Natural killer cell (primary cell): ENCODE data around the gene CLCN6. TPM values are rescaled to one million over a fixed set of nuclear protein-coding genes. Genes with fewer than 3 reads are reported as not detected.

Experiments used
- ATAC-seq, 3 donors: fragments of 150-1000 bp in 2 of 3; fragments of 200-7000 bp in 1 of 3; cut with Tn5 transposase; 1 replicate in 1 of 3; 2 replicates in 2 of 3; pipeline ENCODE4 v1.10.0; 2021; ENCODE audit warnings: mild to moderate bottlenecking in 2 of 3, moderate library complexity in 2 of 3
- DNase-seq, 2 donors: peaks; one replicate each; pipeline versions ENCODE4 v3.0.0 to v3.0.0-alpha.2; 2013 to 2021; ENCODE audit warnings: mixed read lengths in 1 of 2
- H3K27ac ChIP-seq: one replicate; pipeline ENCODE4 v1.5.1; 2013; ENCODE audit warnings: mild to moderate bottlenecking, low read length
- H3K27me3 ChIP-seq: one replicate; pipeline ENCODE4 v1.6.1; 2013; ENCODE audit warnings: low read length; ENCODE audit not compliant: control insufficient read depth, insufficient read depth
- H3K36me3 ChIP-seq: one replicate; pipeline ENCODE4 v1.6.1; 2013; ENCODE audit warnings: low read length; ENCODE audit not compliant: control insufficient read depth, insufficient read depth
- H3K4me1 ChIP-seq: one replicate; pipeline ENCODE4 v1.6.1; 2013; ENCODE audit warnings: low read length; ENCODE audit not compliant: control insufficient read depth, insufficient read depth
- H3K4me3 ChIP-seq: one replicate; pipeline ENCODE4 v1.5.1; 2013; ENCODE audit warnings: low read length
- H3K9me3 ChIP-seq: one replicate; pipeline ENCODE4 v1.6.1; 2013; ENCODE audit warnings: low read length; ENCODE audit not compliant: control insufficient read depth, insufficient read depth
- H3K27ac Mint-ChIP-seq, 2 donors: one replicate each; pipeline ENCODE4 v1.8.0; 2022; ENCODE audit warnings: mild to moderate bottlenecking in 2 of 2, mixed read lengths in 2 of 2, moderate library complexity in 1 of 2
- H3K27me3 Mint-ChIP-seq, 2 donors: one replicate each; pipeline ENCODE4 v1.8.0; 2022; ENCODE audit warnings: low read depth in 2 of 2, mixed read lengths in 2 of 2
- H3K36me3 Mint-ChIP-seq: one replicate; pipeline ENCODE4 v1.8.0; 2022; ENCODE audit warnings: mixed read lengths
- H3K4me1 Mint-ChIP-seq, 2 donors: one replicate each; pipeline ENCODE4 v1.8.0; 2022; ENCODE audit warnings: mixed read lengths in 2 of 2
- H3K4me3 Mint-ChIP-seq: one replicate; pipeline ENCODE4 v1.8.0; 2022; ENCODE audit warnings: mild to moderate bottlenecking, moderate library complexity, mixed read lengths
- H3K9me3 Mint-ChIP-seq, 2 donors: one replicate each; pipeline ENCODE4 v1.8.0; 2022; ENCODE audit warnings: mixed read lengths in 2 of 2
- WGBS: methylation state at CpG from one replicate; pipeline ENCODE4 v1.1.7; 2013; ENCODE audit warnings: missing lambda C conversion rate; ENCODE audit not compliant: insufficient coverage; 5-methylcytosine and 5-hydroxymethylcytosine counted together
- intact Hi-C: fragments of 100-400 bp; cut with micrococcal nuclease; formaldehyde crosslinking; loops from one replicate; pipeline ENCODE4 v1.14.2; 2022
- total RNA-seq, 4 donors: library from RNA; stranded (reverse); fragments of 120-200 nt in 1 of 4; gene quantifications; one replicate each; pipeline versions ENCODE4 v1.2.3 to v1.2.4, GENCODE V29; 2013 to 2022
- TF ChIP-seq, protein P1 (sequence below): fragments of 200-600 bp; IDR thresholded peaks from one replicate; pipeline ENCODE4 v1.8.0; 2022; ENCODE audit warnings: antibody characterized with exemption

The CLCN6 gene
- total RNA-seq, 3 donors from 2014 or later (not counting 1 experiment from before 2014, with no cell fraction given), result 21.4 to 28.6 (median 25.6) TPM

DNA sequence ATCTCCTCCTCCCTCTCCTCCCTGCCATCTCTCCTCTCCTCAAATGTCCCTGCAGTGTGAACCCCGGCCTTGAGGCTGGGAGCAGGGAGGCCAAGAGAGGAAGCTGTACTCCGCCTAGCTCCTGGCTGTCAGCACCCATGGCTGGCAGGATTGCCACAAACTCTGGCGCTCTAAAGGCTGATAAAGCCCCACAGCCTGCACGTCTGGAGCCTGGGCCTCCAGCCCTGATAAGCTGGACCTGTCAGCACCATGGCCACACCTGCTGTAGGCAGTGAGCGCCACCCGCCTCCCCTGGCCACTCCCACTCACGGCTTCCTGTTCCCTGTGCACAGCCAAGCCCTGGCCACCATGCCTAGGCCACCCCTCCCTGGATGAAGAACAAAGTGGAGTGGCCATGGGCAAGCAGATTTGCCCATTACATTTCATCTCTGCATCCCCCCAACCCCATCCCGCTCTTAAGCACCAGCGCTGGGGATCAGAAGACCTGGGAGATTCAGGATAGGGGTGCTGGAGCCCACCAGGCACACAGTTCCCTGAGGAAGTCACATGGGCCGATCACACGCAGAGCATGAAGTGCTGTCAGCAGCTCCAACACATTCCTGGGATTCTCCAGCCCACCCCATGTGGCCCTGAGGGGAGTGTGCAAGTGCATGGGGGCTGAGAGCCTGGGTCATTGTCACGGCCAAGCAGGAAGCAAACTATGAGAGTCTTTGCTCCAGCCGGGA lies 77.0 kb downstream of the CLCN6 start:
- H3K27me3 Mint-ChIP-seq, result no peaks in the 10 kb centered on the region
- H3K4me3 Mint-ChIP-seq, result no peak overlapping the region
- WGBS, result 55% methylated on average over 13 of the region's 13 CpGs
- intact Hi-C loops, result no loop called here
- no peaks in the 10 kb centered on the region for H3K27me3 ChIP-seq
- no peak overlapping the region for H3K27ac Mint-ChIP-seq
- no peaks in the 10 kb centered on the region for H3K36me3 Mint-ChIP-seq
- peak in 1 of 3 donors; percentile 33 for ATAC-seq
- H3K9me3 ChIP-seq, result no peaks in the 10 kb centered on the region
- TF ChIP-seq, protein P1, sequence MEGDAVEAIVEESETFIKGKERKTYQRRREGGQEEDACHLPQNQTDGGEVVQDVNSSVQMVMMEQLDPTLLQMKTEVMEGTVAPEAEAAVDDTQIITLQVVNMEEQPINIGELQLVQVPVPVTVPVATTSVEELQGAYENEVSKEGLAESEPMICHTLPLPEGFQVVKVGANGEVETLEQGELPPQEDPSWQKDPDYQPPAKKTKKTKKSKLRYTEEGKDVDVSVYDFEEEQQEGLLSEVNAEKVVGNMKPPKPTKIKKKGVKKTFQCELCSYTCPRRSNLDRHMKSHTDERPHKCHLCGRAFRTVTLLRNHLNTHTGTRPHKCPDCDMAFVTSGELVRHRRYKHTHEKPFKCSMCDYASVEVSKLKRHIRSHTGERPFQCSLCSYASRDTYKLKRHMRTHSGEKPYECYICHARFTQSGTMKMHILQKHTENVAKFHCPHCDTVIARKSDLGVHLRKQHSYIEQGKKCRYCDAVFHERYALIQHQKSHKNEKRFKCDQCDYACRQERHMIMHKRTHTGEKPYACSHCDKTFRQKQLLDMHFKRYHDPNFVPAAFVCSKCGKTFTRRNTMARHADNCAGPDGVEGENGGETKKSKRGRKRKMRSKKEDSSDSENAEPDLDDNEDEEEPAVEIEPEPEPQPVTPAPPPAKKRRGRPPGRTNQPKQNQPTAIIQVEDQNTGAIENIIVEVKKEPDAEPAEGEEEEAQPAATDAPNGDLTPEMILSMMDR, result no peak
- no peaks in the 10 kb centered on the region for H3K4me1 ChIP-seq
- no peaks in the 10 kb centered on the region for H3K9me3 Mint-ChIP-seq
- no peak overlapping the region for H3K27ac ChIP-seq
- no peak for DNase-seq
- no peaks in the 10 kb centered on the region for H3K36me3 ChIP-seq
- no peak overlapping the region for H3K4me3 ChIP-seq
- H3K4me1 Mint-ChIP-seq, result peaks cover 0 to 5% of the 10 kb centered on the region in 2 donors

DNA sequence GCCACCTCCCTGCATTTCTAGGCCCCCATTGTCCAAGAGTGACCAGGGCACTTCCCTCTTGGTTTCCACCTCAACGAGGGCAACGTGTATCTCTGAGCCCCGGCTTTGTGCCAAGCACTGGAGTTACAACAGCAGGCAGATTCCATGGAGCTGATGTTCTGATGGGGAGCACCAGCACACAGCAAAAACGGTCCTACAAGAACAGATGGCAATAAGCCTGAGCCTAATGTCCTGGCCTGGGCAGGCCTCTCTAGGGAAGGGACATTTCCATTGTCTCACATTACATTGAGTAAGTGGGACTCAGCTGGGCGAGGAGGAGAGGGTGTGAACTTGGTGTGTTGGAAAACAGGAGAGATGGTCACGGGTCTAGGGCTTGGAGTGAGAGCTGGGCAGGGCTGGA lies 79.9 kb downstream of the CLCN6 start:
- H3K9me3 Mint-ChIP-seq, result no peaks in the 10 kb centered on the region
- TF ChIP-seq, protein P1, result no peak
- no peaks in the 10 kb centered on the region for H3K27me3 Mint-ChIP-seq
- WGBS, result 82% methylated on average over 6 of the region's 6 CpGs
- no peaks in the 10 kb centered on the region for H3K4me1 ChIP-seq
- H3K4me3 Mint-ChIP-seq, result no peak overlapping the region
- H3K4me3 ChIP-seq, result no peak overlapping the region
- H3K27me3 ChIP-seq, result no peaks in the 10 kb centered on the region
- H3K27ac ChIP-seq, result no peak overlapping the region
- no peak for ATAC-seq
- H3K4me1 Mint-ChIP-seq, result peaks cover 0 to 5% of the 10 kb centered on the region in 2 donors
- H3K9me3 ChIP-seq, result no peaks in the 10 kb centered on the region
- intact Hi-C loops, result no loop called here
- H3K27ac Mint-ChIP-seq, result no peak overlapping the region
- DNase-seq, result no peak
- no peaks in the 10 kb centered on the region for H3K36me3 ChIP-seq
- H3K36me3 Mint-ChIP-seq, result no peaks in the 10 kb centered on the region

DNA sequence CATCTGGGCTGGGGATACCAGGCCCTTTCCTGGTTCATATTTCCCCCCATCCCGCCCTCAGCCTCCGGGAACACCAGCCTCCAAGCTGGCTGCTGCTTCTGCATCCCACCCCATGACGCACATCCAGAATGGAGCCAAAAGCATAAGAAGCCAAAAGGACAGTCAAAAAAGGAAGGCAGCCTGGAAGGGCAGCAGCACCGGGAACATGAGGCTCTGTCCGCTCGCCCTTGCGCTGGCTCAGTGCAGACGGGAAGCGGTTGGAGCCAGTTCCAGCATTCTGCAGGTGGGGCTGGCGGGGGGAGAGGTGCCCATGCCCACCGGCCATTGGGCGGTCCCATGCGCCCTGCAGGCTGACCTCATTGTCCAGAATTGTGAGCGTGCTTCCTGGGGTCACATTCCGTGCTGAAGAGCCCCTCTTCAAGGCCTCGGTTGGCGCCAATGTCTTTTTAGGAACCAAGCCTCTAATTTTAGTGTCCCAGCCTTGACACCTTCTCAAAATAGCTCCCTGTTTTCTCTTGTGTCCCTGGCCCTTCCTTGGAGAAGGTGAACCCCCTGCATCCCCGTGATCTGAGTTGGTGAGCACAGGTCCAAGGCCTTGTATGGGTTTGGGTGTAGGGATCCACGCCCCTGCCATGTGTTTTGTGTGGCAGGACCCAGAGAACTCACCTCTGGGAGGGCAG lies 81.1 kb downstream of the CLCN6 start:
- no peaks in the 10 kb centered on the region for H3K27me3 ChIP-seq
- 94% methylated on average over 18 of the region's 19 CpGs for WGBS
- ATAC-seq, result no peak
- Mint-ChIP-seq H3K27ac (no peak overlapping the region), H3K36me3 (no peaks in the 10 kb centered on the region), H3K27me3 (no peaks in the 10 kb centered on the region), H3K4me1 (peaks cover 0 to 5% of the 10 kb centered on the region in 2 donors), H3K9me3 (no peaks in the 10 kb centered on the region), H3K4me3 (no peak overlapping the region)
- TF ChIP-seq, protein P1, result no peak
- no peaks in the 10 kb centered on the region for H3K9me3 ChIP-seq
- DNase-seq, result no peak
- H3K27ac ChIP-seq, result no peak overlapping the region
- intact Hi-C loops, result no loop called here
- no peaks in the 10 kb centered on the region for H3K4me1 ChIP-seq
- H3K36me3 ChIP-seq, result no peaks in the 10 kb centered on the region
- H3K4me3 ChIP-seq, result no peak overlapping the region
